Prostate gland (tissue), 2 donors: ENCODE results near the gene GFI1. TPM values are rescaled to one million over a fixed set of nuclear protein-coding genes. Genes with fewer than 3 reads are reported as not detected.

Source experiments
- DNase-seq: peaks from one replicate; pipeline ENCODE4 v3.0.0-alpha.2; 2019; ENCODE audit warnings: low spot score
- H3K27ac ChIP-seq, 2 donors: fragments of 200-600 bp; sonication (generic); 2 replicates each; pipeline ENCODE4 v1.5.1; 2017 to 2019
- H3K27me3 ChIP-seq: fragments of 200-600 bp; sonication (generic); replicated peaks from 2 replicates; pipeline ENCODE4 v1.5.1; 2019; ENCODE audit not compliant: insufficient read depth
- H3K36me3 ChIP-seq, 2 donors: fragments of 200-600 bp; sonication (generic); 1 replicate in 1 of 2; 2 replicates in 1 of 2; pipeline versions ENCODE4 v1.5.1 to v1.8.1; 2017 to 2019
- H3K4me1 ChIP-seq: fragments of 200-600 bp; sonication (generic); replicated peaks from 2 replicates; pipeline ENCODE4 v1.5.1; 2019
- H3K4me3 ChIP-seq, 2 donors: fragments of 200-600 bp; sonication (generic); 2 replicates each; pipeline ENCODE4 v1.5.1; 2017 to 2019
- H3K9me3 ChIP-seq: fragments of 200-600 bp; sonication (generic); 2 replicates; pipeline ENCODE4 v1.5.1; 2017
- CTCF ChIP-seq, 4 experiments: fragments of 200-600 bp in 2 of 4; fragments of 450-650 bp in 2 of 4; sonication (generic) in 2 of 4; IDR thresholded peaks; 1 replicate in 3 of 4; 2 replicates in 1 of 4; pipeline ENCODE4 v1.5.1; 2016 to 2019; ENCODE audit warnings: antibody characterized with exemption in 4 of 4, mild to moderate bottlenecking in 2 of 4, moderate library complexity in 2 of 4
- POLR2A ChIP-seq: fragments of 450-650 bp; IDR thresholded peaks from one replicate; pipeline ENCODE4 v1.6.1; 2016; ENCODE audit warnings: antibody characterized with exemption, mild to moderate bottlenecking
- POLR2AphosphoS5 ChIP-seq: sonication (generic); formaldehyde crosslinking; IDR thresholded peaks from one replicate; pipeline ENCODE4 v1.6.1; 2017; ENCODE audit warnings: antibody characterized with exemption
- WGBS: methylation state at CpG from one replicate; pipeline ENCODE4 v1.1.5; 2018; 5-methylcytosine and 5-hydroxymethylcytosine counted together
- intact Hi-C: fragments of 100-400 bp; cut with DNase I; formaldehyde crosslinking; loops from one replicate; pipeline ENCODE4 v1.14.2; 2022
- total RNA-seq, 2 donors: library from RNA; depleted of rRNA; stranded (reverse); fragments of >200 nt; gene quantifications; one replicate each; pipeline ENCODE4 v1.1.0, GENCODE V29; 2016

The GFI1 gene
- total RNA-seq, 2 donors from 2014 or later: 0.32 to 2.1 TPM

DNA sequence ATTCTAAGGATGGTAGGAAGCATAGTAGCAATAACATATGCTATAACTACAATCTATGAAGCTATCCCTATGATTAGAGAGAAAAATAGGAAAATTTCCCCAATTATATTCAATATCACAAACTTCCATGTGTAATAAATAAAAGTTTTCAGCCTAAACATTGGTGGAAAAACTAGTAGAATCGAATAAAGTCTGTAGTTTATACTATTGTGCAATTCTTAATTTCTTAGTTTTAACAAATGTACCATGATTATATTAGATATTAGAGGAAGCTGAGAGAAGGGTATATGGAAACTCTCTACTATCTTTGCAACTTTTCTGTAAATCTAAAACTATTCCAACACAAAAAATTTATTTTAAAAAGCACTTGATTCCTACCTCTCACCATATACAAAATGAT lies 13.8 kb upstream of the GFI1 start:
- TF ChIP-seq POLR2A (no peak), CTCF (IDR thresholded peaks at IDR 0.05) (no peak), POLR2AphosphoS5 (no peak)
- WGBS: 84% methylated on average over 1 of the region's 1 CpG
- no peak for DNase-seq
- Histone ChIP-seq H3K9me3 (no peaks in the 10 kb centered on the region), H3K36me3 (no peaks in the 10 kb centered on the region), H3K4me1 (no peaks in the 10 kb centered on the region), H3K27ac (no peak overlapping the region), H3K4me3 (no peak overlapping the region), H3K27me3 (no peaks in the 10 kb centered on the region)
- intact Hi-C loops: no loop called here

- intact Hi-C loops: no loop called here
- TF ChIP-seq POLR2AphosphoS5: no peak
- no peak for TF ChIP-seq POLR2A
- Histone ChIP-seq H3K27me3 (no peaks in the 10 kb centered on the region), H3K4me3 (no peak overlapping the region), H3K36me3 (no peaks in the 10 kb centered on the region), H3K4me1 (no peaks in the 10 kb centered on the region), H3K27ac (no peak overlapping the region), H3K9me3 (no peaks in the 10 kb centered on the region)
- WGBS: 69% methylated on average over 2 of the region's 2 CpGs
- DNase-seq: no peak
These were observed 8.8 kb upstream of the GFI1 start for GRCh38 chr1:92495392-92496063.

DNA sequence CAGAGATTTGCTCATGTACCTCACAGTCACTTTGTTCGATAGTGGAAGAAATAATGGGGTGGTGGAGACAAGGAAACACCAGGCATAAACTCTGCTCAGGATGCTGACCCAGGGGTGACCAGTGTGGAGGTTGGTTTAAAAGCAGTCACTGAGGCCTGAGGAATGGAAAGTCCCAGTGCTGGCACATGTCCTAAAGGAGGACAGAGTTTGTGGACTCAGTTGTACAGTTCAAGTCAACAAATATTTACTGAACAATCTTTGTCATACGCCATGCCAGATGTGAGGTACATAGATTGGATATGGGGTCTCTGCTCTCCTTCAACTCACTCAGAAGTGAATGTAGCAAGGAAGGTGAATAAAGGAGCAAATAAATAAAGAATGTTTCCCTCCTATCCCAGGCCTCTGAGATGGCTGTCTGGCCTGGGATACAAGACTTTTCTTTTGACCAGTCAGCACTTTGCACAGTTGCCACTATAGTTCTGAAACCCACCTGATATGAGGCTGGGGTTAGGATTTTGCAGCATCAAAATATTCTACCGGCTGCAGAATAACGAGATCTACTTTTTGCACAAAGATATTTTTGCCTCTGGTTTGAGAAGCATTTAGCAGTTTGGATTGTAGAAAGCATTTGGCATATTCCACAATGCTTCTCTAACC lies 7.9 kb upstream of the GFI1 start:
- Histone ChIP-seq H3K4me1 (no peaks in the 10 kb centered on the region), H3K27me3 (no peaks in the 10 kb centered on the region), H3K27ac (no peak overlapping the region), H3K36me3 (no peaks in the 10 kb centered on the region), H3K4me3 (no peak overlapping the region), H3K9me3 (no peaks in the 10 kb centered on the region)
- WGBS: 85% methylated on average over 4 of the region's 4 CpGs
- DNase-seq: no peak
- intact Hi-C loops: no loop called here
- TF ChIP-seq POLR2A: no peak
- TF ChIP-seq CTCF (IDR thresholded peaks at IDR 0.05): no peak
- no peak for TF ChIP-seq POLR2AphosphoS5

GRCh38 chr1:92493139-92493538 lies 6.4 kb upstream of the GFI1 start:
- no peak overlapping the region for H3K27ac ChIP-seq
- intact Hi-C loops: no loop called here
- no peak for DNase-seq
- H3K9me3 ChIP-seq: no peaks in the 10 kb centered on the region
- no peaks in the 10 kb centered on the region for H3K4me1 ChIP-seq
- no peaks in the 10 kb centered on the region for H3K27me3 ChIP-seq
- 97% methylated on average over 4 of the region's 4 CpGs for WGBS
- no peak overlapping the region for H3K4me3 ChIP-seq
- TF ChIP-seq POLR2AphosphoS5 (no peak), POLR2A (no peak), CTCF (IDR thresholded peaks at IDR 0.05) (no peak)
- no peaks in the 10 kb centered on the region for H3K36me3 ChIP-seq

GRCh38 chr1:92488832-92489231 lies 2.1 kb upstream of the GFI1 start:
- intact Hi-C loops: no loop called here
- Histone ChIP-seq H3K9me3 (no peaks in the 10 kb centered on the region), H3K36me3 (no peaks in the 10 kb centered on the region), H3K4me1 (peaks cover 17% of the 10 kb centered on the region), H3K27me3 (peaks cover 21% of the 10 kb centered on the region), H3K27ac (no peak overlapping the region), H3K4me3 (no peak overlapping the region)
- WGBS: 70% methylated on average over 3 of the region's 3 CpGs
- TF ChIP-seq CTCF (IDR thresholded peaks at IDR 0.05) (no peak), POLR2A (no peak), POLR2AphosphoS5 (no peak)
- no peak for DNase-seq
